SK-N-MC (cell line): Measurements from ENCODE around the gene GRM7.

Experiments
- DNase-seq: peaks from one replicate; pipeline ENCODE4 v3.0.0-alpha.2; 2011; ENCODE audit warnings: low read depth, low spot score
- H3K27ac ChIP-seq: fragments of 200-600 bp; sonication (generic); 2 replicates; pipeline ENCODE4 v1.5.1; 2016; ENCODE audit warnings: mixed run types
- H3K36me3 ChIP-seq: fragments of 200-600 bp; sonication (generic); 2 replicates; pipeline ENCODE4 v1.6.1; 2017; ENCODE audit warnings: antibody characterized with exemption, low read length, mixed read lengths; ENCODE audit not compliant: insufficient read depth
- H3K4me3 ChIP-seq: fragments of 200-600 bp; sonication (generic); 2 replicates; pipeline ENCODE4 v1.5.1; 2016
- H3K9ac ChIP-seq: fragments of 200-600 bp; sonication (generic); 2 replicates; pipeline ENCODE4 v1.8.0; 2017; ENCODE audit warnings: mixed run types, mixed read lengths; ENCODE audit not compliant: insufficient read length
- H3K9me3 ChIP-seq: fragments of 200-600 bp; sonication (generic); 2 replicates; pipeline ENCODE4 v1.6.1; 2017; ENCODE audit warnings: low read depth, mild to moderate bottlenecking, antibody characterized with exemption, low read length, moderate library complexity, mixed read lengths
- EZH2 ChIP-seq: fragments of 200-600 bp; sonication (generic); IDR thresholded peaks from one replicate; pipeline ENCODE4 v1.6.1; 2017; ENCODE audit warnings: antibody characterized with exemption
- FOXP2 ChIP-seq: optimal IDR thresholded peaks from 2 replicates; pipeline ENCODE3; 2011; ENCODE audit warnings: mild to moderate bottlenecking, moderate library complexity; ENCODE audit not compliant: insufficient read depth; ENCODE audit errors: extremely low read length, control extremely low read depth
- POLR2AphosphoS5 ChIP-seq: IDR thresholded peaks from 2 replicates; pipeline ENCODE4 v1.6.1; 2012; ENCODE audit warnings: mild to moderate bottlenecking, low read depth, low read length, borderline replicate concordance

GRM7 gene

DNA sequence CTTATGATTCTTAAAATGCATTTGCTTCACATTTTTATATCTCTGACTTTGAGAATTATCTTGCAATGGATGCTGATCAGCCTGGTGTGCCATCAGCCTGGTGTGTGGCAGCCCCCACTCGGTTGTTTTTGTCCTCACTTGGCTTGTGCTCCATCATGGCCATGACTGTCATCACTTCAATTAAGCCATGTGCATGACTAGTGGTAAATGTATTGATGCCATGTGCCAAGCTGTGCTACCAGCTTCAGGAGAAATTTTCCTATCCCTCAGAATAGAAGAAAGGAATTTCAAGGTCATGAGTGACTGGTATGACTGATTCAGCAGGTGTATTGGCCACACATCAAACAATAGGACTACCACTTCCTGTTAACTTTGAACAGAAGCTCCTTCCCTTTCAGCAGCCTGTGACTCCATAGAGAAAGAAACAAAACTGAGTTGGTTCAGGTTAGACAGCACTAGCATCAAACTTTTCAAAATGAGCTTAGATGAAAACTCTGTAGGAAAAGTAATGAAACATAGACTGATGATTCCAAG is 251.7 kb downstream of the GRM7 start:
- no peaks in the 10 kb centered on the region for H3K9me3 ChIP-seq
- H3K9ac ChIP-seq = no peak overlapping the region

DNA sequence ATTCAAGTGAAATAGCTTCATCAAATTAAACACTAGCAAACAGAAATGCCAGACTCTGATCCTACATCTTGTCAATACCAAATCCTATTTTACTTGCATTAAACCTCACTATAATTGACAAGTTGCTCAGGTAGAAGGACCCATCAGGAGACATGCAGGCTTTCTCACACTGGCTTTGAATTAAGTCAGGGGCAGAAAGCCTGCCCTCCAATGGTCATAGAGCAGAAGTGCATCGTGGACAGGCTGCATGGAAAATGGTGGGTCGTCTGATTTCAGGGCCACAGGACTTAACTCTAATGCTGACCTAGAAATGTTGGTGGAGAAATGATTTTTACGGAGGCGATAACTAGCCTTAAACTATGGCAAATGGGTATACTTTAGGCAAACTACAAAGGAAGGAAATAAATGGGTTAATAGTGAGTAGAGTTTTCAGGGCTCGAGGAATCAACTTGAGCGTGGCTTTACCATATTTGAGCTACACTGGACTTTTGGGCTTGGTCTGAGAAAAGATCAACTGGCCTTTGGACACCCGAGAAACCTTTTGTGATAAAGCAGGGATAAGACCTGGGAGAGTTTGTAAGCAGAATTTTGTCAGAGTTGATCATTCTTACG is 283.9 kb downstream of the GRM7 start:
- DNase-seq = no peak
- TF ChIP-seq POLR2AphosphoS5 = no peak
- Histone ChIP-seq H3K9me3 (no peaks in the 10 kb centered on the region), H3K27ac (no peak overlapping the region), H3K4me3 (no peak overlapping the region), H3K9ac (no peak overlapping the region), H3K36me3 (no peaks in the 10 kb centered on the region)

More for the DNA sequence above, 251.7 kb downstream of the GRM7 start:
- no peak for DNase-seq
- Histone ChIP-seq H3K27ac (no peak overlapping the region), H3K36me3 (no peaks in the 10 kb centered on the region), H3K4me3 (no peak overlapping the region)
- no peak for TF ChIP-seq EZH2
- no peak for TF ChIP-seq FOXP2
- no peak for TF ChIP-seq POLR2AphosphoS5

DNA sequence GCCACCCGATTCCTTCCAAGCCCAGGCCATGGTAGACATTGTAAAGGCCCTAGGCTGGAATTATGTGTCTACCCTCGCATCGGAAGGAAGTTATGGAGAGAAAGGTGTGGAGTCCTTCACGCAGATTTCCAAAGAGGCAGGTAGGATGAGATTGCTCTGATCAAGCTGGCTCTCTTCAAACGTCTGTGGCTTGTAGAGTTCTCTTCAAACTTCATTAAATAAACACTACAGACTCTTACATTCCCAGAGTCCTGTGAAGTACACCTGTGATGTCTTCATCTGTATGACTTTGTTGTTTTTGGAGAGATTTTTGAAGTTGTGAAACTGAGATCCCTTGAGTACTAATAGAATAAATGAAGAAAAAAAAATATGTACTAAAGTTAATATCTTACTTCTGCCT is 285.6 kb downstream of the GRM7 start:
- no peak for DNase-seq
- H3K4me3 ChIP-seq = no peak overlapping the region
- TF ChIP-seq POLR2AphosphoS5 (no peak), EZH2 (no peak), FOXP2 (no peak)

DNA sequence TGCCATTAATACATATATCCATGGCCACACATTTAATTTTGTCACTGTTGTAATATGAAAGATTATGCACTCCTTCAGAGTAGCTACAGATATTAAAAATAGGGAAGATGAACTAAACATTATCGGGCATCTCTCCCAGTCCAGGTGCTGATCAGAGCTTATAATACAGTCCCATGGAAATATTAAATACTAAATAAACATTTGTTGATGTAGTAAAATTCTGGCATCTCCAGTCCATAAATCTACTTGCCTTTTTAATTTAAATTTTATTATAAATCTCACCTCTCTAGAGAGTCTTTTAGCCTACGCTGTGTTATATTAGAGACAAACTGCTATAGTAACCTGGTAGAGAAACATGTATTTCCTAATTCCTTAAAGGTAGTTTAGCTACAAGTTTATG is 297.6 kb downstream of the GRM7 start:
- Histone ChIP-seq H3K4me3 (no peak overlapping the region), H3K9me3 (no peaks in the 10 kb centered on the region), H3K27ac (no peak overlapping the region), H3K9ac (no peak overlapping the region), H3K36me3 (no peaks in the 10 kb centered on the region)
- DNase-seq = no peak
- TF ChIP-seq FOXP2 (no peak), EZH2 (no peak), POLR2AphosphoS5 (no peak)

More for the DNA sequence above, 285.6 kb downstream of the GRM7 start:
- Histone ChIP-seq H3K9ac (no peak overlapping the region), H3K27ac (no peak overlapping the region), H3K36me3 (no peaks in the 10 kb centered on the region), H3K9me3 (no peaks in the 10 kb centered on the region)

- H3K36me3 ChIP-seq = no peaks in the 10 kb centered on the region
- DNase-seq = no peak
- H3K27ac ChIP-seq = no peak overlapping the region
- no peaks in the 10 kb centered on the region for H3K9me3 ChIP-seq
- TF ChIP-seq FOXP2 = no peak
- no peak for TF ChIP-seq EZH2
- TF ChIP-seq POLR2AphosphoS5 = no peak
- no peak overlapping the region for H3K9ac ChIP-seq
- H3K4me3 ChIP-seq = no peak overlapping the region
Observed at GRCh38 chr3:7160689-7161088, 299.8 kb downstream of the GRM7 start.

DNA sequence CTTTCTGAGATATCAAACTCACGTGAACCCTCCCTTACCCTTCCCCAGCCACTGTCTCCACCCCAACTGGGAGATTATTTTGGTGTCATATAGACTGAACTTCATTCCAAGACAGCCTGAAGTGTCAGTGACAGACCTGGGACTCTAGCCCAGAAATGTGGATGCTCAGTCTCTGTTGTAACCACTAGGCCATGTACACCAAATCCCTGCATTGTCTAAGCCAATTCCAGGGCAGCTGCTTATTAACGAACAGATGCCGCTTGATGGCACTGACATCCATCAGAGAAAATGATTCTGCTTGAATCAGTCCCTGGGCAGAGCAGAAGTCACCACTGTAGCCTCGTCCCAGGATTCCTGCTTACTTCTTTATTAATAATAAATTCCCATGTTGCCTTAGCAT is 305.5 kb downstream of the GRM7 start:
- TF ChIP-seq POLR2AphosphoS5 (no peak), EZH2 (no peak), FOXP2 (no peak)
- DNase-seq = no peak
- no peak overlapping the region for H3K27ac ChIP-seq
- H3K9me3 ChIP-seq = no peaks in the 10 kb centered on the region
- no peak overlapping the region for H3K9ac ChIP-seq
- no peak overlapping the region for H3K4me3 ChIP-seq
- H3K36me3 ChIP-seq = no peaks in the 10 kb centered on the region

DNA sequence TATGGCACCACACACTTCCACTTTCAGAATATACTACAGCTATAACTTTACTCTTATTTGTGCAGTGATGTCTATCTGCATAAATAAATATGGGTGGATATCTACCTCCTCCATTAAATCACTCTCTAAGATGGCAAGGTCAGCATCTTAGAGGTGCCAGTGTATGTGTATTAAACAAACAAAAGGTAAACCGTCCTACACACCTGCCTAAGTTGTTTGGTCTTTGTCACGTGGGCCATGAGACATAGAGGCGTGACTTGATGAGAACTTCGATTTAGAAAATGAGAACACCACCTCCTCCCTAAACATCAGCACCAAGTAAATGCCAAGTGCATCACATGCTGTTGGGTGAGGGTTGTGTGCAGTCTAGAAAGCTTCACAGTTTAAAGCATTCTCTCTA is 310.6 kb downstream of the GRM7 start:
- Histone ChIP-seq H3K27ac (no peak overlapping the region), H3K9ac (no peak overlapping the region), H3K36me3 (no peaks in the 10 kb centered on the region), H3K4me3 (no peak overlapping the region), H3K9me3 (no peaks in the 10 kb centered on the region)
- DNase-seq = no peak
- TF ChIP-seq EZH2 (no peak), POLR2AphosphoS5 (no peak), FOXP2 (no peak)

DNA sequence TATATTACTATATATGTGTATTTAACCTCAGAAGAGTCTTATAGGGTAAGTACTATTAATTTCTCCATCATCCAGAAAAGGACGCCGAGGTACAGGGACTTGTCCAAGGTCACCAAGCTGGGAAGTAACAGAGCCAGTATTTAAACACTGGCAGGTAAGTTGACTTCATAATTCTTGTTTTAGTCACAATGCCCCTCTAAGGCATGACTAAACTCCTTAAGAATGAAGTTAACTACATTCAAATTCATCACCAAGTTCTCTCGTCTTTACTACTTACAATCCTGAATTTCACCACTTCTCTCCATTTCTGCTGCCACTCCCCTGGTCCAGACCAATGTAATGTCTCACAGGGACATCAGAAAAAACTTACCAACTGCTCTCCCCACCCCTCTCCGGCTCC is 312.1 kb downstream of the GRM7 start:
- TF ChIP-seq FOXP2 (no peak), EZH2 (no peak), POLR2AphosphoS5 (no peak)
- Histone ChIP-seq H3K27ac (no peak overlapping the region), H3K9me3 (no peaks in the 10 kb centered on the region)

DNA sequence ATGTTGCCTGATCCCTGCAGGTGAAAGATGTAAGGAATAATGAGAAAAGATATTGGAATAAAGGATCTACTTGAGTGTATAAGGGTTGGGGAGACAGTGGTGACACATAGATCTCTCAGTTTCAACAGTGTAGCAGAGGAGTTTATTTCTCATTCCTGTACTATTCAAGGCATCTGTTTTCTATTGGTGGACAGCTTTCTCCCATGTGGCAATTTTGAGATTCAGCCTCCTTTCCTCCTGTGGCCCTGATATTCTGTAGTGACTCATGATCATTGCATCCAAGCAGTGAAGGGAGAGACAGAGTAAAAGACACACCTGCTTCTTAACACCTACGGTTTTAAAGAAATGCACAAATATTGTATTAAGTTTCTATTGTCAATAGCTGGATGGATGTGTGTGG is 327.6 kb downstream of the GRM7 start:
- H3K27ac ChIP-seq = no peak overlapping the region
- H3K4me3 ChIP-seq = no peak overlapping the region
- H3K9ac ChIP-seq = no peak overlapping the region
- H3K36me3 ChIP-seq = no peaks in the 10 kb centered on the region
- no peak for DNase-seq
- TF ChIP-seq EZH2 (no peak), POLR2AphosphoS5 (no peak), FOXP2 (no peak)
- no peaks in the 10 kb centered on the region for H3K9me3 ChIP-seq

More for the DNA sequence above, 312.1 kb downstream of the GRM7 start:
- Histone ChIP-seq H3K4me3 (no peak overlapping the region), H3K36me3 (no peaks in the 10 kb centered on the region), H3K9ac (no peak overlapping the region)
- DNase-seq = no peak
